ENCODE results near the gene VAC14. TPM values are rescaled to one million over a fixed set of nuclear protein-coding genes. Genes with fewer than 3 reads are reported as not detected.

Gene VAC14
- total RNA-seq, 1 donor from 2014 or later, result 18.4 TPM

DNA sequence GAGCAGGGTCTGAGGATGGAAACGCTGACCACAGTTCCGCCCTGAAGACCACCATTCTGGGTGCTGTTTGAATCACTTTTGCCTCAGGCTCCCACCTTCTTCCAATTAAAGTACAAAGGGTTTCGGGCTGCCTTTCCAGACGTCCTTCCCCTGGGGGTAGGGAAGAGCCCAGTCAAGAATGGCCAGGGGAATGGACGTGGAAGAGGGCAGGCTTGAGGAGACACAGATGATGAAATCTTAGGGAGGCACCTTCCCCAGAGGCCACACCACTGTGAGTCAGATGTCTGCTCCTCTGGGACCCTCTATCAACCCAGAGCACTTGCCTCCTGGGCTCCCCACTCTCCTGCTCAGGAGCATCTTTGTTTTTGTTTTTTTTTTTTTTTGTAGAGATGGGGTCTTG, 87.6 kb downstream of the VAC14 start:
- FAIRE-seq, result no peak
- no peaks in the 10 kb centered on the region for H3K27me3 ChIP-seq (ENCODE audit: control insufficient read depth, insufficient read depth, low read length)
- no peaks in the 10 kb centered on the region for H3K36me3 ChIP-seq (ENCODE audit: control insufficient read depth, insufficient read depth, low read length)
- TF ChIP-seq, protein P1, sequence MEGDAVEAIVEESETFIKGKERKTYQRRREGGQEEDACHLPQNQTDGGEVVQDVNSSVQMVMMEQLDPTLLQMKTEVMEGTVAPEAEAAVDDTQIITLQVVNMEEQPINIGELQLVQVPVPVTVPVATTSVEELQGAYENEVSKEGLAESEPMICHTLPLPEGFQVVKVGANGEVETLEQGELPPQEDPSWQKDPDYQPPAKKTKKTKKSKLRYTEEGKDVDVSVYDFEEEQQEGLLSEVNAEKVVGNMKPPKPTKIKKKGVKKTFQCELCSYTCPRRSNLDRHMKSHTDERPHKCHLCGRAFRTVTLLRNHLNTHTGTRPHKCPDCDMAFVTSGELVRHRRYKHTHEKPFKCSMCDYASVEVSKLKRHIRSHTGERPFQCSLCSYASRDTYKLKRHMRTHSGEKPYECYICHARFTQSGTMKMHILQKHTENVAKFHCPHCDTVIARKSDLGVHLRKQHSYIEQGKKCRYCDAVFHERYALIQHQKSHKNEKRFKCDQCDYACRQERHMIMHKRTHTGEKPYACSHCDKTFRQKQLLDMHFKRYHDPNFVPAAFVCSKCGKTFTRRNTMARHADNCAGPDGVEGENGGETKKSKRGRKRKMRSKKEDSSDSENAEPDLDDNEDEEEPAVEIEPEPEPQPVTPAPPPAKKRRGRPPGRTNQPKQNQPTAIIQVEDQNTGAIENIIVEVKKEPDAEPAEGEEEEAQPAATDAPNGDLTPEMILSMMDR (IDR thresholded peaks at IDR 0.05; ENCODE audit: insufficient read depth, low read length, severe bottlenecking), result no peak
- no peak overlapping the region for H3K4me3 ChIP-seq (ENCODE audit: low read depth, low read length)
- no peak for DNase-seq (ENCODE audit: low read depth)

- TF ChIP-seq, protein P1 (IDR thresholded peaks at IDR 0.05; ENCODE audit: insufficient read depth, low read length, severe bottlenecking), result no peak
- Histone ChIP-seq H3K27me3 (ENCODE audit: control insufficient read depth, insufficient read depth, low read length) (no peaks in the 10 kb centered on the region), H3K4me3 (ENCODE audit: low read depth, low read length) (no peak overlapping the region), H3K36me3 (ENCODE audit: control insufficient read depth, insufficient read depth, low read length) (no peaks in the 10 kb centered on the region)
- DNase-seq (ENCODE audit: low read depth), result no peak
- no peak for FAIRE-seq
Observed at GRCh38 chr16:70712942-70713341, 88.0 kb downstream of the VAC14 start.

DNA sequence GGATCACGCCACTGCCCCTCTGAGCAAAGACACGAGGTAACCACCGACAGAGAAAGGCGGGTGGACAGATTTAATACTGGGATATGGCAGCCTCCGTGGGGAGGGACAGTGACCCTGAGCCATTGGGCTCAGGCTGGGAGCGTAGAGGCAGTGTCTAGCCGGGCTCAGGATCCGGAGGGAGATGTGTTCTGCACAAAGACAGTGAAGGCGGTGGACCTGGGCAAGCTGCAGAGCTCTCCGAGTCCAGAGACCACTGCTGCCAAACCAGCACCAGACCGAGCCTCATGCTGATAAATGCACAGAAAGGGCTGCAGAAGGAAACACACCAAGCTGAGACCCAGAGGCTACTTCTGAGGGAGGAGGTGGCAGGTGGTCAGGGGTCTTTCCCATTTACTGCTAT, 88.6 kb downstream of the VAC14 start:
- no peak for FAIRE-seq
- TF ChIP-seq, protein P1 (IDR thresholded peaks at IDR 0.05; ENCODE audit: insufficient read depth, low read length, severe bottlenecking), result no peak

DNA sequence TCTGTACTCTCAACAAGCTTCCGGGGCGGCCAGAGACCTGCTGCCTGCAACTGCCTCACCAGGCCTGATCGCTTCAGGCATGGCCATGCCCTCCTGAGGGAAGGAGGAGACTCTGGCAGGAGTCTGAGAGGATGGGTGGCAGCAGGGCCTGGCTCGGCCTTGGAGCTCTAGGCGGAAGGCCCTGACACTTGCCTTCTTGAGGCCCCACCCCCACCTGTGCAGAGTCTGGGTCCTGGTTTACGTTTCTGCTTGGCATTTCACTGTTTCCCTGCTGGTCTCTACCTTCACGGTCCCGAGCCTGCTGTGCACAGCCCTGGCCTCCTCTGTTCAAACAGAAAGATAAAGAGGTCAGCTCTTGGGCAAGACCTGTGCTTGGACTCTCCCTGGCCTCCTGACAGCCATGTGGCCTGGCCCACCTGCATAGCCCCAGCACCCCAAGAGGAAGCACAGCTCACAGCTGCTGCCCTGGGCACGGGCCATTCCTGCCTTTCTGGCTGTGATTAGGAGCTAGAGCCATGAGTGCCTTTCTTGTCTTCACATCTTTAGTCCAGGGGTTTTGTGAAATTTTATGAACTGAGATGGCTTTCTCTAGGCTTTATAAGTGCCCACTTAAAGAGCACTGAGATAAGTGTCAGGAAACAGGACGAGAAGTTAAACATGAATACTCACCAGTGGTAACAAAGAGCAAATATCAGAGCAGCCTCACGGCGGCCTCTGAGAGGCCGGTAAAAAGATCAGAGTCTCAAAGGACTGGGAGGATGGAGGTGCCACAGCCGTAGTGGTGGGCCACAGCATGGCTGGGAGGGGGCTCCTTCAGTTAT, 89.5 kb downstream of the VAC14 start:
- peaks cover 2% of the 10 kb centered on the region for H3K36me3 ChIP-seq (ENCODE audit: control insufficient read depth, insufficient read depth, low read length)
- TF ChIP-seq, protein P1 (IDR thresholded peaks at IDR 0.05; ENCODE audit: insufficient read depth, low read length, severe bottlenecking), result no peak
- H3K27me3 ChIP-seq (ENCODE audit: control insufficient read depth, insufficient read depth, low read length), result no peaks in the 10 kb centered on the region
- FAIRE-seq, result no peak
- H3K4me3 ChIP-seq (ENCODE audit: low read depth, low read length), result no peak overlapping the region
- no peak for DNase-seq (ENCODE audit: low read depth)

More for the DNA sequence above, 88.6 kb downstream of the VAC14 start:
- Histone ChIP-seq H3K4me3 (ENCODE audit: low read depth, low read length) (no peak overlapping the region), H3K27me3 (ENCODE audit: control insufficient read depth, insufficient read depth, low read length) (no peaks in the 10 kb centered on the region), H3K36me3 (ENCODE audit: control insufficient read depth, insufficient read depth, low read length) (peaks cover 2% of the 10 kb centered on the region)
- DNase-seq (ENCODE audit: low read depth), result no peak

GRCh38 chr16:70710422-70711210, 90.3 kb downstream of the VAC14 start:
- Histone ChIP-seq H3K27me3 (ENCODE audit: control insufficient read depth, insufficient read depth, low read length) (no peaks in the 10 kb centered on the region), H3K4me3 (ENCODE audit: low read depth, low read length) (no peak overlapping the region), H3K36me3 (ENCODE audit: control insufficient read depth, insufficient read depth, low read length) (peaks cover 2% of the 10 kb centered on the region)
- TF ChIP-seq, protein P1 (IDR thresholded peaks at IDR 0.05; ENCODE audit: insufficient read depth, low read length, severe bottlenecking), result no peak
- DNase-seq (ENCODE audit: low read depth) (no peak), FAIRE-seq (no peak)
